Mesenchymal stem cell (in vitro differentiated cells and primary cell): ENCODE results near the gene KCNV2.

ENCODE experiments used
- DNase-seq: peaks from one replicate; pipeline ENCODE4 v3.0.0-alpha.2; 2013
- H2AFZ ChIP-seq: one replicate; pipeline ENCODE4 v1.6.1; 2013; ENCODE audit warnings: low read depth, mild to moderate bottlenecking, control low read depth, inconsistent platforms, low read length, moderate library complexity
- H2AK5ac ChIP-seq: 2 replicates; pipeline ENCODE4 v1.6.1; 2013; ENCODE audit warnings: low read length, moderate library complexity, mild to moderate bottlenecking, inconsistent platforms; ENCODE audit not compliant: severe bottlenecking
- H2BK120ac ChIP-seq: one replicate; pipeline ENCODE4 v1.6.1; 2013; ENCODE audit warnings: low read depth, mild to moderate bottlenecking, inconsistent platforms, low read length, moderate library complexity
- H2BK12ac ChIP-seq, 2 experiments: one replicate each; pipeline ENCODE4 v1.6.1; 2013; ENCODE audit warnings: inconsistent platforms in 2 of 2, low read length in 2 of 2, mild to moderate bottlenecking in 2 of 2, moderate library complexity in 2 of 2, control low read depth in 1 of 2
- H2BK15ac ChIP-seq: one replicate; pipeline ENCODE4 v1.6.1; 2013; ENCODE audit warnings: mild to moderate bottlenecking, low read depth, inconsistent platforms; ENCODE audit not compliant: poor library complexity, severe bottlenecking
- H2BK5ac ChIP-seq: 2 replicates; pipeline ENCODE4 v1.6.1; 2013; ENCODE audit warnings: low read depth, mild to moderate bottlenecking, low read length, control low read depth, inconsistent platforms; ENCODE audit not compliant: poor library complexity, severe bottlenecking
- H3K14ac ChIP-seq, 2 experiments: one replicate each; pipeline ENCODE4 v1.6.1; 2013; ENCODE audit warnings: inconsistent platforms in 2 of 2, low read length in 2 of 2, control low read depth in 1 of 2, mild to moderate bottlenecking in 1 of 2, moderate library complexity in 1 of 2
- H3K18ac ChIP-seq, 2 experiments: one replicate each; pipeline ENCODE4 v1.6.1; 2013; ENCODE audit warnings: inconsistent platforms in 2 of 2, low read length in 2 of 2, control low read depth in 1 of 2, low read depth in 1 of 2, mild to moderate bottlenecking in 1 of 2
- H3K23ac ChIP-seq, 2 experiments: one replicate each; pipeline ENCODE4 v1.6.1; 2013; ENCODE audit warnings: inconsistent platforms in 2 of 2, low read length in 2 of 2, mild to moderate bottlenecking in 2 of 2, moderate library complexity in 2 of 2, control low read depth in 1 of 2
- H3K27ac ChIP-seq: 2 replicates; pipeline ENCODE4 v1.5.1; 2013; ENCODE audit warnings: mild to moderate bottlenecking, moderate library complexity, low read length, control low read depth, inconsistent platforms; ENCODE audit not compliant: poor library complexity, severe bottlenecking
- H3K27me3 ChIP-seq, 2 experiments: 2 replicates each; pipeline versions ENCODE4 v1.6.1 to v1.7.0; 2013; ENCODE audit warnings: low read length in 2 of 2, mild to moderate bottlenecking in 2 of 2, moderate library complexity in 2 of 2, control low read depth in 1 of 2, inconsistent platforms in 1 of 2; ENCODE audit not compliant: control insufficient read depth in 1 of 2, insufficient read depth in 1 of 2
- H3K36me3 ChIP-seq, 2 experiments: 2 replicates each; pipeline versions ENCODE4 v1.6.1 to v1.7.0; 2013; ENCODE audit warnings: low read length in 2 of 2, control low read depth in 1 of 2, inconsistent platforms in 1 of 2, low read depth in 1 of 2, mild to moderate bottlenecking in 1 of 2; ENCODE audit not compliant: insufficient read depth in 2 of 2, control insufficient read depth in 1 of 2
- H3K4ac ChIP-seq, 2 experiments: one replicate each; pipeline ENCODE4 v1.6.1; 2013; ENCODE audit warnings: inconsistent platforms in 2 of 2, low read length in 2 of 2, mild to moderate bottlenecking in 2 of 2, moderate library complexity in 2 of 2, control low read depth in 1 of 2, low read depth in 1 of 2
- H3K4me1 ChIP-seq: 2 replicates; pipeline ENCODE4 v1.6.1; 2013; ENCODE audit warnings: low read depth, low read length, control low read depth; ENCODE audit not compliant: control insufficient read depth, insufficient read depth
- H3K4me2 ChIP-seq: 2 replicates; pipeline ENCODE4 v1.6.1; 2013; ENCODE audit warnings: low read length, mild to moderate bottlenecking, inconsistent platforms; ENCODE audit not compliant: poor library complexity, severe bottlenecking
- H3K4me3 ChIP-seq, 2 experiments: 2 replicates each; pipeline versions ENCODE4 v1.5.1 to v1.7.0; 2013; ENCODE audit warnings: low read length in 2 of 2, mild to moderate bottlenecking in 2 of 2, control low read depth in 1 of 2, low read depth in 1 of 2; ENCODE audit not compliant: insufficient read depth in 1 of 2
- H3K79me1 ChIP-seq: replicated peaks from 2 replicates; pipeline ENCODE4 v1.6.1; 2013; ENCODE audit warnings: mild to moderate bottlenecking, control low read depth, low read length, inconsistent platforms; ENCODE audit not compliant: poor library complexity, severe bottlenecking
- H3K9ac ChIP-seq: 2 replicates; pipeline ENCODE4 v1.7.0; 2013; ENCODE audit warnings: mild to moderate bottlenecking, low read length, moderate library complexity
- H3K9me3 ChIP-seq: 2 replicates; pipeline ENCODE4 v1.7.0; 2013; ENCODE audit warnings: mild to moderate bottlenecking, low read length; ENCODE audit not compliant: control insufficient read depth
- H4K8ac ChIP-seq: one replicate; pipeline ENCODE4 v1.6.1; 2013; ENCODE audit warnings: inconsistent platforms, mild to moderate bottlenecking, low read length, moderate library complexity
- H4K91ac ChIP-seq: one replicate; pipeline ENCODE4 v1.6.1; 2013; ENCODE audit warnings: mild to moderate bottlenecking, low read length, inconsistent platforms
- WGBS: methylation state at CpG from one replicate; pipeline ENCODE4 v1.1.7; 2013; ENCODE audit warnings: mixed read lengths; 5-methylcytosine and 5-hydroxymethylcytosine counted together

The KCNV2 gene

DNA sequence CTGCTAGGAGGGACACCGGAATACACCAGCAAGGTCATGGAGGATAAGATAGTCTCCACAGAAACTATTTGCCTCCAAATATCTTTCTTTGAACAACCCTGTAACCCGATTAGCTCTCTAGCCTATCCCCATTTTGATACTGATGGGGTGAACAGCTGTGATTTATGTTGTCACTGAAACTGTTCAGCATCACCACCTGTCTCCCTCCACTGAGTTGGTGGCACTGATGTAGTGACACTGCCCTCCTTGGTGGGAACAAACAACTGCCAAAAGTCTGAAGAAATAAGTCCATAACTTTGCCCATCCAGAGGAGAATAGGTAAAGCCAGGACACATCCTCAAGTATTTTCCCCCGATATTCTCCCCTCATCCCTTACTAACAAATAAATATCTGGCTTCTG, 24.3 kb upstream of the KCNV2 start:
- no peak overlapping the region for H3K4ac ChIP-seq
- no peak overlapping the region for H2BK120ac ChIP-seq
- H3K9ac ChIP-seq: no peak overlapping the region
- H3K18ac ChIP-seq: no peak overlapping the region
- no peak overlapping the region for H2AK5ac ChIP-seq
- H3K9me3 ChIP-seq: no peaks in the 10 kb centered on the region
- no peaks in the 10 kb centered on the region for H3K27me3 ChIP-seq
- no peaks in the 10 kb centered on the region for H3K79me1 ChIP-seq
- no peak overlapping the region for H2BK5ac ChIP-seq
- H2BK15ac ChIP-seq: no peak overlapping the region
- no peaks in the 10 kb centered on the region for H3K4me1 ChIP-seq
- no peak overlapping the region for H3K4me2 ChIP-seq
- no peak overlapping the region for H4K8ac ChIP-seq
- no peak overlapping the region for H3K14ac ChIP-seq
- no peak overlapping the region for H3K27ac ChIP-seq
- WGBS: 94% methylated on average over 2 of the region's 3 CpGs
- no peak overlapping the region for H4K91ac ChIP-seq
- H3K4me3 ChIP-seq: no peak overlapping the region
- no peak overlapping the region for H2BK12ac ChIP-seq
- H3K23ac ChIP-seq: no peak overlapping the region
- DNase-seq: no peak
- H2AFZ ChIP-seq: no peak overlapping the region
- H3K36me3 ChIP-seq: no peaks in the 10 kb centered on the region

DNA sequence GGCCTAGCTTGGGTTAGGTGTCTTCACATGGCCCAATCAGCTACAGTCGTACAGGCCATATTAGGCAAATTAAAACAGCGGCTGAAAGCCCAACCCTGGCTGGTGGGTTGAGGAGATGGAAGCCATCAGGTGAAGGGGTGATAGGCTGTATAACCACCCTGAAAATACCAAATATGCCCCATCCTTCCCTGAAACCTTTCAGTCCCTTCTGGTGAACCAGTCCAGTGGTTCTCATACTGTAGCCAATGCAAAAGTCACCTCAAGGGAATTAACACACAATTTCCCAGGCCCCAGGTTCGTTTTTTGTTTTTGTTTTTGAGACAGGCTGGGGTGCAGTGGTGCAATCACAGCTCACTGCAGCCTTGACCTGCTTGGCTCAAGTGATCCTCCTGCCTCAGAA, 19.8 kb upstream of the KCNV2 start:
- Histone ChIP-seq H2BK5ac (no peak overlapping the region), H3K23ac (no peak overlapping the region), H4K8ac (no peak overlapping the region), H4K91ac (no peak overlapping the region), H2AK5ac (no peak overlapping the region), H3K27ac (no peak overlapping the region), H2BK12ac (no peak overlapping the region), H3K4me2 (no peak overlapping the region), H3K27me3 (no peaks in the 10 kb centered on the region), H3K79me1 (no peaks in the 10 kb centered on the region), H3K9me3 (no peaks in the 10 kb centered on the region), H3K14ac (no peak overlapping the region), H3K9ac (no peak overlapping the region), H2BK120ac (no peak overlapping the region), H2AFZ (no peak overlapping the region), H3K18ac (no peak overlapping the region), H3K36me3 (no peaks in the 10 kb centered on the region), H2BK15ac (no peak overlapping the region), H3K4me1 (no peaks in the 10 kb centered on the region), H3K4me3 (no peak overlapping the region), H3K4ac (no peak overlapping the region)
- 80% methylated on average over 3 of the region's 3 CpGs for WGBS
- DNase-seq: no peak

DNA sequence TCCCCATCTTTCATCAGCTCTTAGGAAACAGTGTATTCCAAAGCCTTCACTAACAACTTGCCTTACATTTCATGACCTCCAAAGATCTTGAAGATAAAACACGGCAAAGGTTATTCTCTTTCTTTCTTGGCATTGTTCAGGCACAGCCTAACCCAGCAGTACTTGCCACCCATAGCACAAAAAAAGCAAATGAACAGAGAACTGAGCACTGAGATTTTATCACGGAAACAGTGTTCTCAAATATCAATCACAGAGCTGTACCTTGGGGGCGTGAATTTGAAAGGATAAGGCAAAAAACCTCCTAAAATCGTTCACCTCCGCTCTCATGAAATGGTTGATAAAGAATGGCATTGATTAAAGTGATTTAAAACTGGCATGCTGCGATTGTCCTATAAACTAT, 16.9 kb upstream of the KCNV2 start:
- Histone ChIP-seq H3K9me3 (no peaks in the 10 kb centered on the region), H2BK120ac (no peak overlapping the region), H2BK15ac (no peak overlapping the region)

DNA sequence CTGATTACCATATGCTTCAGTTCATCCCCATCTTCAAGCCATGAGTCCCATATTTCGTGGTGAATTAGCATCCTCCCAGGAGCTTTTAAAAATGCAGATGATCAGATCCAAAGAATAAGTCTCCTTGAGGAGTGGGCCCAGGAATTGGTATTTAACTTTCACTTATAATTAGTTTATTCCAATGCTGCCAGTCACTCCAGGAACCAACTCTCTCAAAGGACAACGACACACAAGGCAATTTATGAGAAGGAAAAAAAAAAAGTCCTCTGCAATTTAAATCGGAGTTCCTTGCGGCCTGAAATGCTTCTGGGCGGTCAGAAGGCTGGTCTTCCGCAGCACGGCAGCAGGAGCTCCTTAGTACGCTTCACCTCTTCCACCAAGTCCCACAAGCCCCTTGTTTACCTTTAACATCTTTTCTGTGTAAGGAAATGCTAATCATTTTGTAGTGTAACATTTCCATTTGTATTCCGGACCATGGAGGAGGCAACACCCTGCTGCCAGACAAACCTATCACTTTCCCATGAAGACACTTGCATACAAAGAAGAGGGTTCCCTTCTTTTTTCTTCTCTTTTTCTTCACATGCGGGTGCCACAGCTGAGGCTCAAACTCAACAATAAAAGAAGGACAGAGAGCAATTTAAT, 16.3 kb upstream of the KCNV2 start:
- Histone ChIP-seq H2AFZ (no peak overlapping the region), H2BK120ac (no peak overlapping the region), H2BK12ac (no peak overlapping the region), H3K27me3 (no peaks in the 10 kb centered on the region), H3K18ac (no peak overlapping the region), H3K27ac (no peak overlapping the region), H3K4me2 (no peak overlapping the region), H3K4me3 (no peak overlapping the region), H3K36me3 (no peaks in the 10 kb centered on the region), H3K9me3 (no peaks in the 10 kb centered on the region), H3K14ac (no peak overlapping the region), H4K91ac (no peak overlapping the region), H4K8ac (no peak overlapping the region), H3K9ac (no peak overlapping the region), H2BK5ac (no peak overlapping the region), H2AK5ac (no peak overlapping the region), H2BK15ac (no peak overlapping the region), H3K79me1 (no peaks in the 10 kb centered on the region), H3K4me1 (no peaks in the 10 kb centered on the region), H3K23ac (no peak overlapping the region), H3K4ac (no peak overlapping the region)
- WGBS: 57% methylated on average over 2 of the region's 10 CpGs
- no peak for DNase-seq

More for the DNA sequence above, 16.9 kb upstream of the KCNV2 start:
- Histone ChIP-seq H3K23ac (no peak overlapping the region), H3K9ac (no peak overlapping the region), H3K4me1 (no peaks in the 10 kb centered on the region), H3K4me3 (no peak overlapping the region), H3K4me2 (no peak overlapping the region), H3K4ac (no peak overlapping the region), H2BK5ac (no peak overlapping the region), H2AFZ (no peak overlapping the region), H4K8ac (no peak overlapping the region), H2AK5ac (no peak overlapping the region), H3K36me3 (no peaks in the 10 kb centered on the region), H3K18ac (no peak overlapping the region), H3K14ac (no peak overlapping the region), H3K27me3 (no peaks in the 10 kb centered on the region), H3K79me1 (no peaks in the 10 kb centered on the region), H4K91ac (no peak overlapping the region), H2BK12ac (no peak overlapping the region), H3K27ac (no peak overlapping the region)
- DNase-seq: no peak
- WGBS: 82% methylated on average over 6 of the region's 6 CpGs
